ENCODE results near the gene AKNAD1.
"Not testable (repeated sequence)": the region's sequence is repeated elsewhere in the genome, so short reads cannot be mapped to it uniquely, and the experiment has no call there.

The AKNAD1 gene

GRCh38 chr1:108856994-108857393, at the start of gene AKNAD1:
TSS of gene AKNAD1 (minus strand) at chr1:108857094. CDS start at chr1:108852664, 4,430 bp downstream.
- no peak for DNase-seq (ENCODE audit: low read depth)

GRCh38 chr1:108901106-108901505, 44.2 kb upstream of the AKNAD1 start:
- no peak for DNase-seq (ENCODE audit: low read depth)

GRCh38 chr1:108897865-108898720, 41.2 kb upstream of the AKNAD1 start:
- DNase-seq (ENCODE audit: low read depth) = no peak

- no peak for DNase-seq (ENCODE audit: low read depth)
These were observed 39.6 kb upstream of the AKNAD1 start for GRCh38 chr1:108896146-108897145.

GRCh38 chr1:108893141-108893530, 36.2 kb upstream of the AKNAD1 start:
- no peak for DNase-seq (ENCODE audit: low read depth)

- DNase-seq (ENCODE audit: low read depth) = no peak
These were observed 35.7 kb upstream of the AKNAD1 start for GRCh38 chr1:108892356-108893140.

GRCh38 chr1:108889706-108890384, 33.0 kb upstream of the AKNAD1 start:
- DNase-seq (ENCODE audit: low read depth) = no peak

- not testable (repeated sequence) for DNase-seq (ENCODE audit: low read depth)
These were observed 32.2 kb upstream of the AKNAD1 start for GRCh38 chr1:108889006-108889645.

GRCh38 chr1:108886292-108886691, 29.4 kb upstream of the AKNAD1 start:
- DNase-seq (ENCODE audit: low read depth) = no peak

GRCh38 chr1:108884968-108885367, 28.1 kb upstream of the AKNAD1 start:
- no peak for DNase-seq (ENCODE audit: low read depth)

- no peak for DNase-seq (ENCODE audit: low read depth)
These were observed 25.9 kb upstream of the AKNAD1 start for GRCh38 chr1:108882837-108883236.

- DNase-seq (ENCODE audit: low read depth) = no peak
These were observed 24.5 kb upstream of the AKNAD1 start for GRCh38 chr1:108881369-108881768.

GRCh38 chr1:108880850-108881249, 24.0 kb upstream of the AKNAD1 start:
- DNase-seq (ENCODE audit: low read depth) = no peak

GRCh38 chr1:108878678-108879077, 21.8 kb upstream of the AKNAD1 start:
- DNase-seq (ENCODE audit: low read depth) = no peak

- no peak for DNase-seq (ENCODE audit: low read depth)
These were observed 21.2 kb upstream of the AKNAD1 start for GRCh38 chr1:108878160-108878469.

GRCh38 chr1:108877348-108878159, 20.7 kb upstream of the AKNAD1 start:
- DNase-seq (ENCODE audit: low read depth) = no peak

GRCh38 chr1:108871050-108871724, 14.3 kb upstream of the AKNAD1 start:
- no peak for DNase-seq (ENCODE audit: low read depth)

- DNase-seq (ENCODE audit: low read depth) = no peak
These were observed 8.5 kb upstream of the AKNAD1 start for GRCh38 chr1:108865316-108865910.

- no peak for DNase-seq (ENCODE audit: low read depth)
These were observed 7.1 kb upstream of the AKNAD1 start for GRCh38 chr1:108863984-108864383.

Measured in activated T-helper 1 cell treated with Interleukin-2 at 50 U/mL for 16 hours (primary cell).